WTC11 (cell line): ENCODE data around the gene SLC35G3. TPM values are rescaled to one million over a fixed set of nuclear protein-coding genes. Genes with fewer than 3 reads are reported as not detected.

Experiments used
- ATAC-seq: fragments of 200-7000 bp; cut with Tn5 transposase; 2 replicates; pipeline ENCODE4 v1.10.0; 2021; ENCODE audit warnings: mild to moderate bottlenecking, moderate library complexity
- CTCF ChIA-PET: fragments of 300-600 bp; sonication (Branson Sonifier 250); formaldehyde crosslinking; loops from one replicate; lab custom pipeline; 2021; ENCODE audit warnings: antibody characterized with exemption; lab: Charles Lee
- POLR2A ChIA-PET: fragments of 350-600 bp; sonication (Branson Sonifier 250); formaldehyde crosslinking; loops from one replicate; lab custom pipeline; 2021; ENCODE audit warnings: antibody characterized with exemption; lab: Charles Lee
- DNase-seq: peaks from one replicate; pipeline ENCODE4 v3.0.0; 2021; ENCODE audit warnings: low spot score
- H3K27ac Mint-ChIP-seq: 2 replicates; pipeline ENCODE4 v1.8.0; 2021; ENCODE audit warnings: mixed read lengths
- H3K27me3 Mint-ChIP-seq: 2 replicates; pipeline ENCODE4 v1.8.0; 2021; ENCODE audit warnings: low read depth, mild to moderate bottlenecking, moderate library complexity, mixed read lengths
- H3K36me3 Mint-ChIP-seq: 2 replicates; pipeline ENCODE4 v1.8.0; 2021; ENCODE audit warnings: mixed read lengths
- H3K4me1 Mint-ChIP-seq: 2 replicates; pipeline ENCODE4 v1.8.0; 2022; ENCODE audit warnings: mixed read lengths
- H3K4me3 Mint-ChIP-seq: 2 replicates; pipeline ENCODE4 v1.8.0; 2021; ENCODE audit warnings: mild to moderate bottlenecking, moderate library complexity, mixed read lengths
- H3K9me3 Mint-ChIP-seq: 2 replicates; pipeline ENCODE4 v1.8.0; 2021; ENCODE audit warnings: mixed read lengths
- AFF4 ChIP-seq: sonication (generic); formaldehyde crosslinking; IDR thresholded peaks from 2 replicates; pipeline ENCODE4 v1.8.1; 2023; ENCODE audit warnings: mild to moderate bottlenecking, missing genetic modification reagents, borderline replicate concordance
- ATF1 ChIP-seq: sonication (generic); formaldehyde crosslinking; IDR thresholded peaks from 2 replicates; pipeline ENCODE4 v1.8.1; 2023; ENCODE audit warnings: mild to moderate bottlenecking, moderate library complexity, missing genetic modification reagents
- ATF2 ChIP-seq: sonication (generic); formaldehyde crosslinking; IDR thresholded peaks from 2 replicates; pipeline ENCODE4 v1.8.1; 2022; ENCODE audit warnings: low read depth, missing genetic modification reagents, borderline replicate concordance
- E2F1 ChIP-seq: sonication (generic); formaldehyde crosslinking; IDR thresholded peaks from 2 replicates; pipeline ENCODE4 v1.8.0; 2022; ENCODE audit warnings: mild to moderate bottlenecking, missing genetic modification reagents
- ELF4 ChIP-seq: sonication (generic); formaldehyde crosslinking; IDR thresholded peaks from 2 replicates; pipeline ENCODE4 v1.8.1; 2022; ENCODE audit warnings: low read depth, mild to moderate bottlenecking, moderate library complexity, missing genetic modification reagents
- IRF2 ChIP-seq: sonication (generic); formaldehyde crosslinking; IDR thresholded peaks from 2 replicates; pipeline ENCODE4 v1.8.0; 2022; ENCODE audit warnings: low read depth, missing genetic modification reagents, borderline replicate concordance
- KAT7 ChIP-seq: sonication (generic); formaldehyde crosslinking; IDR thresholded peaks from 2 replicates; pipeline ENCODE4 v1.8.1; 2023; ENCODE audit warnings: missing genetic modification reagents, mild to moderate bottlenecking, borderline replicate concordance
- MLX ChIP-seq: sonication (generic); formaldehyde crosslinking; IDR thresholded peaks from 2 replicates; pipeline ENCODE4 v1.8.1; 2023; ENCODE audit warnings: mild to moderate bottlenecking, missing genetic modification reagents, moderate library complexity
- NR1H2 ChIP-seq: sonication (generic); formaldehyde crosslinking; IDR thresholded peaks from 2 replicates; pipeline ENCODE4 v1.9.0; 2021; ENCODE audit warnings: mild to moderate bottlenecking, moderate library complexity, missing genetic modification reagents
- SMAD3 ChIP-seq: sonication (generic); formaldehyde crosslinking; IDR thresholded peaks from 2 replicates; pipeline ENCODE4 v1.8.0; 2022; ENCODE audit warnings: missing genetic modification reagents, mild to moderate bottlenecking, borderline replicate concordance
- SP1 ChIP-seq: sonication (generic); formaldehyde crosslinking; conservative IDR thresholded peaks from 2 replicates; pipeline ENCODE4 v1.8.1; 2022; ENCODE audit warnings: missing genetic modification reagents
- TP53 ChIP-seq: sonication (generic); formaldehyde crosslinking; IDR thresholded peaks from 2 replicates; pipeline ENCODE4 v1.8.1; 2023; ENCODE audit warnings: mild to moderate bottlenecking, missing genetic modification reagents
- ZNF219 ChIP-seq: sonication (generic); formaldehyde crosslinking; IDR thresholded peaks from 2 replicates; pipeline ENCODE4 v1.8.0; 2023; ENCODE audit warnings: missing genetic modification reagents, mild to moderate bottlenecking, borderline replicate concordance
- ZNF281 ChIP-seq: sonication (generic); formaldehyde crosslinking; IDR thresholded peaks from 2 replicates; pipeline ENCODE4 v1.8.0; 2023; ENCODE audit warnings: mild to moderate bottlenecking, missing genetic modification reagents
- ZNF416 ChIP-seq: fragments of 250-450 bp; sonication (Bioruptor Pico); IDR thresholded peaks from 2 replicates; pipeline ENCODE4 v1.9.0; 2021; ENCODE audit warnings: mild to moderate bottlenecking, inconsistent platforms
- ZNF425 ChIP-seq: fragments of 250-450 bp; sonication (Bioruptor Pico); conservative IDR thresholded peaks from 2 replicates; pipeline ENCODE4 v1.9.0; 2021; ENCODE audit warnings: mild to moderate bottlenecking
- ZNF512 ChIP-seq: sonication (generic); formaldehyde crosslinking; IDR thresholded peaks from 2 replicates; pipeline ENCODE4 v1.8.1; 2022; ENCODE audit warnings: missing genetic modification reagents, borderline replicate concordance
- ZNF671 ChIP-seq: fragments of 250-450 bp; sonication (Bioruptor Pico); IDR thresholded peaks from 2 replicates; pipeline ENCODE4 v1.8.0; 2021; ENCODE audit warnings: mild to moderate bottlenecking
- total RNA-seq: library from RNA; stranded (reverse); gene quantifications from 3 replicates; pipeline ENCODE4 v1.2.3, GENCODE V29; 2021

SLC35G3 gene
- total RNA-seq, 1 experiment from 2014 or later = not detected

- TF ChIP-seq KAT7 (CRISPR knock-in tag) (no peak), ZNF416 (CRISPR knock-in tag) (no peak), ZNF219 (CRISPR knock-in tag) (no peak), TP53 (no peak), ZNF281 (CRISPR knock-in tag) (no peak), SP1 (no peak), ZNF512 (CRISPR knock-in tag) (no peak), E2F1 (no peak), ATF1 (CRISPR knock-in tag) (no peak), AFF4 (CRISPR knock-in tag) (no peak)
These were observed 45.6 kb upstream of the SLC35G3 start (continued) for GRCh38 chr17:35239823-35240222.

GRCh38 chr17:35238821-35239220 is 44.6 kb upstream of the SLC35G3 start:
- ChIA-PET CTCF (no interaction called here), POLR2A (no interaction called here)
- H3K4me1 Mint-ChIP-seq = peaks cover 9% of the 10 kb centered on the region
- ATAC-seq (no peak), DNase-seq (no peak)
- TF ChIP-seq MLX (no peak), NR1H2 (CRISPR knock-in tag) (no peak), ZNF416 (CRISPR knock-in tag) (no peak), SMAD3 (CRISPR knock-in tag) (no peak)
- peaks cover 27% of the 10 kb centered on the region for H3K27me3 Mint-ChIP-seq
- no peak overlapping the region for H3K27ac Mint-ChIP-seq
- H3K4me3 Mint-ChIP-seq = no peak overlapping the region
- no peaks in the 10 kb centered on the region for H3K9me3 Mint-ChIP-seq
- no peaks in the 10 kb centered on the region for H3K36me3 Mint-ChIP-seq

- Mint-ChIP-seq H3K36me3 (no peaks in the 10 kb centered on the region), H3K27me3 (peaks cover 29% of the 10 kb centered on the region), H3K4me1 (peaks cover 5% of the 10 kb centered on the region; the same call in 1 of the 2 replicates), H3K27ac (no peak overlapping the region), H3K9me3 (no peaks in the 10 kb centered on the region), H3K4me3 (no peak overlapping the region)
- no peak for DNase-seq
- POLR2A ChIA-PET = no interaction called here
- no peak for ATAC-seq
- CTCF ChIA-PET = no interaction called here
- TF ChIP-seq ZNF425 (CRISPR knock-in tag) (no peak), SP1 (no peak), IRF2 (CRISPR knock-in tag) (no peak), ELF4 (no peak), ZNF671 (CRISPR knock-in tag) (no peak), ZNF416 (CRISPR knock-in tag) (no peak), ATF2 (CRISPR knock-in tag) (no peak)
These were observed 42.6 kb upstream of the SLC35G3 start for GRCh38 chr17:35236821-35237220.
